Activated CD4-positive, alpha-beta T cell treated with anti-CD3 and anti-CD28 coated beads, Interleukin-2, amount 10 ng/mL, durations not matched to agents 24 days and 14 days (primary cell): ENCODE results near the gene DBN1. TPM values are rescaled to one million over a fixed set of nuclear protein-coding genes. Genes with fewer than 3 reads are reported as not detected.

ENCODE experiments used
- DNase-seq: peaks from one replicate; pipeline ENCODE4 v3.0.0; 2022
- H3K27ac Mint-ChIP-seq: one replicate; pipeline ENCODE4 v1.8.0; 2022; ENCODE audit warnings: mild to moderate bottlenecking, mixed read lengths
- H3K27me3 Mint-ChIP-seq: one replicate; pipeline ENCODE4 v1.8.0; 2022; ENCODE audit warnings: mixed read lengths
- H3K36me3 Mint-ChIP-seq: one replicate; pipeline ENCODE4 v1.8.0; 2022; ENCODE audit warnings: low read depth, mild to moderate bottlenecking, mixed read lengths
- H3K4me1 Mint-ChIP-seq: one replicate; pipeline ENCODE4 v1.8.0; 2021; ENCODE audit warnings: mixed read lengths
- H3K4me3 Mint-ChIP-seq: one replicate; pipeline ENCODE4 v1.8.0; 2022; ENCODE audit warnings: mild to moderate bottlenecking, moderate library complexity, mixed read lengths
- H3K9me3 Mint-ChIP-seq: one replicate; pipeline ENCODE4 v1.8.0; 2021; ENCODE audit warnings: mixed read lengths
- intact Hi-C: fragments of 100-400 bp; cut with micrococcal nuclease; formaldehyde crosslinking; loops from one replicate; pipeline ENCODE4 v1.15.1; 2023
- total RNA-seq: library from RNA; stranded (reverse); gene quantifications from 2 replicates; pipeline ENCODE4 v1.2.3, GENCODE V29; 2022

Gene DBN1
- total RNA-seq, 1 donor from 2014 or later, result 23.5 TPM

- Mint-ChIP-seq H3K27me3 (peaks cover 9% of the 10 kb centered on the region), H3K4me3 (peak overlapping the region; percentile 81), H3K27ac (peak overlapping the region; percentile 87), H3K4me1 (peaks cover 35% of the 10 kb centered on the region), H3K36me3 (peaks cover 11% of the 10 kb centered on the region), H3K9me3 (no peaks in the 10 kb centered on the region)
- DNase-seq, result no peak
- intact Hi-C loops, result loop anchor here (1.0 kb wide), 1 partner anchor 17 kb away; no protein-coding TSS in a partner anchor
Observed at GRCh38 chr5:177445917-177446199, 27.6 kb downstream of the DBN1 start.

- peak overlapping the region; percentile 87 for H3K27ac Mint-ChIP-seq
- intact Hi-C loops, result no loop called here
- H3K4me1 Mint-ChIP-seq, result peaks cover 36% of the 10 kb centered on the region
- H3K36me3 Mint-ChIP-seq, result peaks cover 15% of the 10 kb centered on the region
- peak; percentile 78 for DNase-seq
- peak overlapping the region; percentile 81 for H3K4me3 Mint-ChIP-seq
- no peaks in the 10 kb centered on the region for H3K9me3 Mint-ChIP-seq
- peaks cover 9% of the 10 kb centered on the region for H3K27me3 Mint-ChIP-seq
Observed at GRCh38 chr5:177445052-177445916, 28.1 kb downstream of the DBN1 start.

- Mint-ChIP-seq H3K27me3 (peaks cover 9% of the 10 kb centered on the region), H3K36me3 (peaks cover 24% of the 10 kb centered on the region), H3K9me3 (no peaks in the 10 kb centered on the region), H3K27ac (peak overlapping the region; percentile 87), H3K4me1 (peaks cover 43% of the 10 kb centered on the region), H3K4me3 (peak overlapping the region; percentile 81)
- intact Hi-C loops, result no loop called here
- DNase-seq, result no peak
Observed at GRCh38 chr5:177444106-177445051, 29.1 kb downstream of the DBN1 start.

GRCh38 chr5:177443144-177443983, 30.1 kb downstream of the DBN1 start:
- Mint-ChIP-seq H3K4me3 (peak overlapping the region; percentile 41), H3K36me3 (peaks cover 31% of the 10 kb centered on the region), H3K9me3 (no peaks in the 10 kb centered on the region), H3K27me3 (peaks cover 6% of the 10 kb centered on the region), H3K4me1 (peaks cover 44% of the 10 kb centered on the region), H3K27ac (no peak overlapping the region)
- intact Hi-C loops, result no loop called here
- no peak for DNase-seq

- Mint-ChIP-seq H3K9me3 (no peaks in the 10 kb centered on the region), H3K4me1 (peaks cover 42% of the 10 kb centered on the region), H3K36me3 (peaks cover 42% of the 10 kb centered on the region), H3K27ac (no peak overlapping the region), H3K27me3 (no peaks in the 10 kb centered on the region), H3K4me3 (no peak overlapping the region)
- intact Hi-C loops, result no loop called here
- no peak for DNase-seq
Observed at GRCh38 chr5:177442066-177442826, 31.2 kb downstream of the DBN1 start.

- no peaks in the 10 kb centered on the region for H3K27me3 Mint-ChIP-seq
- H3K4me3 Mint-ChIP-seq, result no peak overlapping the region
- H3K4me1 Mint-ChIP-seq, result peaks cover 46% of the 10 kb centered on the region
- DNase-seq, result no peak
- H3K9me3 Mint-ChIP-seq, result no peaks in the 10 kb centered on the region
- H3K36me3 Mint-ChIP-seq, result peaks cover 52% of the 10 kb centered on the region
- H3K27ac Mint-ChIP-seq, result peak overlapping the region; percentile 48
- intact Hi-C loops, result no loop called here
Observed at GRCh38 chr5:177440990-177441780, 32.2 kb downstream of the DBN1 start.

- H3K27me3 Mint-ChIP-seq, result no peaks in the 10 kb centered on the region
- H3K9me3 Mint-ChIP-seq, result no peaks in the 10 kb centered on the region
- DNase-seq, result no peak
- H3K4me3 Mint-ChIP-seq, result no peak overlapping the region
- peak overlapping the region; percentile 34 for H3K27ac Mint-ChIP-seq
- intact Hi-C loops, result no loop called here
- H3K36me3 Mint-ChIP-seq, result peaks cover 58% of the 10 kb centered on the region
- peaks cover 39% of the 10 kb centered on the region for H3K4me1 Mint-ChIP-seq
Observed at GRCh38 chr5:177440211-177440989, 33.0 kb downstream of the DBN1 start.

GRCh38 chr5:177439518-177440053, 33.8 kb downstream of the DBN1 start:
- Mint-ChIP-seq H3K36me3 (peaks cover 62% of the 10 kb centered on the region), H3K27ac (no peak overlapping the region), H3K27me3 (no peaks in the 10 kb centered on the region), H3K4me1 (peaks cover 32% of the 10 kb centered on the region), H3K4me3 (no peak overlapping the region), H3K9me3 (no peaks in the 10 kb centered on the region)
- intact Hi-C loops, result no loop called here
- no peak for DNase-seq

- Mint-ChIP-seq H3K4me1 (peaks cover 33% of the 10 kb centered on the region), H3K9me3 (no peaks in the 10 kb centered on the region), H3K36me3 (peaks cover 71% of the 10 kb centered on the region), H3K27ac (no peak overlapping the region), H3K4me3 (no peak overlapping the region), H3K27me3 (no peaks in the 10 kb centered on the region)
- no peak for DNase-seq
- intact Hi-C loops, result no loop called here
Observed at GRCh38 chr5:177438468-177438867, 35.0 kb downstream of the DBN1 start.

- H3K9me3 Mint-ChIP-seq, result no peaks in the 10 kb centered on the region
- H3K36me3 Mint-ChIP-seq, result peaks cover 74% of the 10 kb centered on the region
- intact Hi-C loops, result no loop called here
- H3K4me1 Mint-ChIP-seq, result peaks cover 35% of the 10 kb centered on the region
- no peak overlapping the region for H3K4me3 Mint-ChIP-seq
- no peak for DNase-seq
- H3K27me3 Mint-ChIP-seq, result no peaks in the 10 kb centered on the region
- H3K27ac Mint-ChIP-seq, result no peak overlapping the region
Observed at GRCh38 chr5:177437623-177438022, 35.8 kb downstream of the DBN1 start.

GRCh38 chr5:177435847-177436536, 37.4 kb downstream of the DBN1 start:
- Mint-ChIP-seq H3K27me3 (no peaks in the 10 kb centered on the region), H3K27ac (no peak overlapping the region), H3K9me3 (no peaks in the 10 kb centered on the region), H3K36me3 (peaks cover 74% of the 10 kb centered on the region), H3K4me1 (peaks cover 43% of the 10 kb centered on the region), H3K4me3 (no peak overlapping the region)
- intact Hi-C loops, result no loop called here
- DNase-seq, result no peak
